NB4 (cell line): ENCODE data around the gene FOXP1.

Experiments
- CTCF ChIP-seq: IDR thresholded peaks from one replicate; pipeline ENCODE4 v1.5.1; 2012; ENCODE audit warnings: low read depth, low read length
- MYC ChIP-seq: IDR thresholded peaks from 2 replicates; pipeline ENCODE4 v1.6.1; 2011; ENCODE audit warnings: low read depth, low read length

GRCh38 chr3:71149959-71150954, 433.3 kb downstream of the FOXP1 start:
- TF ChIP-seq CTCF, result no peak
- TF ChIP-seq MYC, result no peak
